Measurements from ENCODE around the gene GABRA4.
A peak's percentile ranks its signal among the peaks of the same experiment; 100 is the strongest.

Gene GABRA4

GRCh38 chr4:46993075-46994006 is at the start of gene GABRA4:
TSS of gene GABRA4 (minus strand) at chr4:46993581. CDS start at chr4:46993424, 157 bp downstream.
- H3K4me3 ChIP-seq (ENCODE audit: low read depth, low read length): no peak within 1 kb of the TSS

GRCh38 chr4:47040828-47041227 is 47.4 kb upstream of the GABRA4 start:
- TF ChIP-seq CTCF (IDR thresholded peaks at IDR 0.05; ENCODE audit: control insufficient read depth, extremely low read depth, insufficient read depth): no peak
- DNase-seq (ENCODE audit: low read depth): no peak

More at GRCh38 chr4:46993075-46994006, at the start of gene GABRA4:
- TF ChIP-seq CTCF (IDR thresholded peaks at IDR 0.05; ENCODE audit: control insufficient read depth, extremely low read depth, insufficient read depth): no peak
- DNase-seq (ENCODE audit: low read depth): no peak

GRCh38 chr4:47038263-47038662 is 44.9 kb upstream of the GABRA4 start:
- no peak for DNase-seq (ENCODE audit: low read depth)
- H3K4me3 ChIP-seq (ENCODE audit: low read depth, low read length): no peak overlapping the region
- TF ChIP-seq CTCF (IDR thresholded peaks at IDR 0.05; ENCODE audit: control insufficient read depth, extremely low read depth, insufficient read depth): no peak

More at GRCh38 chr4:47040828-47041227, 47.4 kb upstream of the GABRA4 start:
- no peak overlapping the region for H3K4me3 ChIP-seq (ENCODE audit: low read depth, low read length)

- no peak for DNase-seq (ENCODE audit: low read depth)
- peak; percentile 69 for TF ChIP-seq CTCF (IDR thresholded peaks at IDR 0.05; ENCODE audit: control insufficient read depth, extremely low read depth, insufficient read depth)
- H3K4me3 ChIP-seq (ENCODE audit: low read depth, low read length): peak overlapping the region; percentile 6; the same call in 1 of the 2 replicates
These were observed 39.2 kb upstream of the GABRA4 start for GRCh38 chr4:47032405-47033106.

GRCh38 chr4:47031751-47032404 is 38.5 kb upstream of the GABRA4 start:
- no peak for DNase-seq (ENCODE audit: low read depth)
- no peak overlapping the region for H3K4me3 ChIP-seq (ENCODE audit: low read depth, low read length)

More at GRCh38 chr4:47031751-47032404, 38.5 kb upstream of the GABRA4 start:
- TF ChIP-seq CTCF (IDR thresholded peaks at IDR 0.05; ENCODE audit: control insufficient read depth, extremely low read depth, insufficient read depth): no peak

Measured in LNCaP clone FGC (cell line).